Right renal pelvis (tissue), 4 donors: ENCODE results near the gene NLRP10. TPM values are rescaled to one million over a fixed set of nuclear protein-coding genes. Genes with fewer than 3 reads are reported as not detected.

Experiments
- polyA plus RNA-seq, 4 donors: library from polyadenylated mRNA; unstranded; fragments of 120-200 nt; gene quantifications; one replicate each; pipeline ENCODE4 v1.2.1, GENCODE V29; 2013; ENCODE audit not compliant: insufficient read length in 4 of 4

NLRP10 gene
- polyA plus RNA-seq, 4 donors: 0.13 TPM; not detected in 3

Other genes with a start within 250 kb of the NLRP10 start
- under 1 TPM in 1 of 4 donors, not detected in 3; 0.05 TPM for gene OR5P2, start 168.5 kb downstream of the NLRP10 start, polyA plus RNA-seq
- not detected for gene OR5P3, start 134.6 kb downstream of the NLRP10 start, polyA plus RNA-seq
- under 1 TPM in 1 of 4 donors, not detected in 3; 0.03 TPM for gene OR10A6, start 34.2 kb downstream of the NLRP10 start, polyA plus RNA-seq
- under 1 TPM in 1 of 4 donors, not detected in 3; 0.04 TPM for gene OR10A3, start 23.7 kb downstream of the NLRP10 start, polyA plus RNA-seq
- 100 to 1,000 TPM; 314 to 357 (median 332) TPM for gene EIF3F, start 21.9 kb upstream of the NLRP10 start, polyA plus RNA-seq
- 10 to 100 TPM; 22.2 to 24.6 (median 23.5) TPM for gene TUB, start 115.8 kb upstream of the NLRP10 start, polyA plus RNA-seq
- 10 to 100 TPM; 10.7 to 18.7 (median 13.3) TPM for gene RIC3, start 203.6 kb upstream of the NLRP10 start, polyA plus RNA-seq